K562 (cell line): Measurements from ENCODE around the gene GLI3. TPM values are rescaled to one million over a fixed set of nuclear protein-coding genes. Genes with fewer than 3 reads are reported as not detected.

Experiments used
- ATAC-seq: fragments of 200-7000 bp; cut with Tn5 transposase; 3 replicates; pipeline ENCODE4 v1.9.1; 2020; ENCODE audit warnings: moderate library complexity
- BruUV-seq: library from RNA; stranded (reverse); fragments of 400-500 nt; replicated peaks from 2 replicates; lab custom pipeline; 2021; lab: Mats Ljungman, UMichigan
- CTCF ChIA-PET: fragments of 300-600 bp; formaldehyde crosslinking; extraction: SDS; loops from one replicate; lab custom pipeline; 2021; ENCODE audit warnings: low intra/inter-chr PET ratio; lab: Yijun Ruan, JAX
- POLR2A ChIA-PET: fragments of 300-600, 350-650 bp; sonication (Branson Sonifier 250); formaldehyde crosslinking; extraction: SDS; loops from one replicate; lab custom pipeline; 2021; ENCODE audit warnings: antibody characterized with exemption, inconsistent platforms; lab: Yijun Ruan, JAX
- DNase-seq, 4 experiments: peaks; one replicate each; pipeline versions ENCODE4 v3.0.0 to v3.0.0-alpha.2; 2011 to 2018; ENCODE audit warnings: low spot score in 3 of 4, mixed read lengths in 3 of 4; ENCODE audit errors: extremely low read depth in 1 of 4
- FAIRE-seq: peaks from 2 replicates; lab custom pipeline; 2011; peaks lifted over from hg19 to GRCh38; lab: Jason Lieb, UNC
- H2AFZ ChIP-seq: 2 replicates; pipeline ENCODE4 v1.6.0; 2011; ENCODE audit warnings: low read depth, low read length, control low read depth, inconsistent platforms
- H3K27ac ChIP-seq: fragments of 200-600 bp; 3 replicates; pipeline ENCODE4 v1.8.0; 2011; ENCODE audit warnings: low read depth, mild to moderate bottlenecking, control low read depth, inconsistent platforms, low read length, moderate library complexity, mixed read lengths; ENCODE audit errors: extremely low read depth
- H3K27me3 ChIP-seq, 2 experiments: fragments of 300-600 bp in 1 of 2; 2 replicates in 1 of 2; 3 replicates in 1 of 2; pipeline versions ENCODE4 v1.6.0 to v1.8.0; 2011; ENCODE audit warnings: inconsistent platforms in 2 of 2, low read length in 2 of 2, mild to moderate bottlenecking in 1 of 2, mixed read lengths in 1 of 2, moderate library complexity in 1 of 2; ENCODE audit not compliant: control insufficient read depth in 2 of 2, insufficient read depth in 2 of 2
- H3K36me3 ChIP-seq: fragments of 300-600 bp; 3 replicates; pipeline ENCODE4 v1.8.0; 2011; ENCODE audit warnings: mild to moderate bottlenecking, low read length, inconsistent platforms; ENCODE audit not compliant: control insufficient read depth, insufficient read depth
- H3K4me1 ChIP-seq, 2 experiments: fragments of 200-600 bp in 1 of 2; replicated peaks in 1 of 2; 2 replicates in 1 of 2; 3 replicates in 1 of 2; pipeline versions ENCODE4 v1.5.1 to v1.8.0; 2011; ENCODE audit warnings: inconsistent platforms in 2 of 2, low read length in 2 of 2, mild to moderate bottlenecking in 1 of 2, mixed read lengths in 1 of 2, moderate library complexity in 1 of 2; ENCODE audit not compliant: control insufficient read depth in 2 of 2, insufficient read depth in 2 of 2
- H3K4me2 ChIP-seq: 2 replicates; pipeline ENCODE4 v1.6.1; 2011; ENCODE audit warnings: low read length, control low read depth, inconsistent platforms, mixed read lengths; ENCODE audit not compliant: insufficient read depth
- H3K4me3 ChIP-seq: fragments of 200-600 bp; sonication (generic), shearing (Covaris generic); 2 replicates; pipeline ENCODE4 v1.5.1; 2016; ENCODE audit warnings: control low read depth, inconsistent platforms
- H3K79me2 ChIP-seq: fragments of 200-600 bp; 3 replicates; pipeline ENCODE4 v1.8.0; 2011; ENCODE audit warnings: low read length, inconsistent platforms; ENCODE audit not compliant: control insufficient read depth, insufficient read depth
- H3K9ac ChIP-seq, 2 experiments: 2 replicates each; pipeline versions ENCODE4 v1.6.0 to v1.6.1; 2011; ENCODE audit warnings: low read depth in 2 of 2, low read length in 2 of 2, control low read depth in 1 of 2, inconsistent platforms in 1 of 2, mild to moderate bottlenecking in 1 of 2, mixed read lengths in 1 of 2; ENCODE audit not compliant: insufficient read depth in 1 of 2
- H3K9me1 ChIP-seq: one replicate; pipeline ENCODE4 v1.6.0; 2011; ENCODE audit warnings: inconsistent platforms, mild to moderate bottlenecking, low read length, moderate library complexity; ENCODE audit not compliant: control insufficient read depth, insufficient read depth
- H3K9me3 ChIP-seq: replicated peaks from 2 replicates; pipeline ENCODE4 v1.5.1; 2011; ENCODE audit warnings: low read depth, low read length, inconsistent platforms; ENCODE audit not compliant: control insufficient read depth, insufficient read depth
- H4K20me1 ChIP-seq: replicated peaks from 2 replicates; pipeline ENCODE4 v1.6.1; 2011; ENCODE audit warnings: low read length, inconsistent platforms, mixed read lengths; ENCODE audit not compliant: control insufficient read depth, insufficient read depth
- CBX5 ChIP-seq: IDR thresholded peaks from 2 replicates; pipeline ENCODE4 v1.6.1; 2014; ENCODE audit warnings: low read depth, borderline replicate concordance
- E2F6 ChIP-seq, 2 experiments: IDR thresholded peaks; 2 replicates each; pipeline ENCODE4 v1.6.1; 2011; ENCODE audit warnings: borderline replicate concordance in 1 of 2, control low read depth in 1 of 2, low read depth in 1 of 2, low read length in 1 of 2, mild to moderate bottlenecking in 1 of 2, mixed read lengths in 1 of 2, moderate library complexity in 1 of 2; ENCODE audit not compliant: insufficient read depth in 1 of 2, insufficient read length in 1 of 2, poor library complexity in 1 of 2, severe bottlenecking in 1 of 2; ENCODE audit errors: extremely low read depth in 1 of 2
- FUS ChIP-seq: fragments of 200-400 bp; formaldehyde crosslinking; optimal IDR thresholded peaks from 2 replicates; pipeline ENCODE3; 2017; ENCODE audit warnings: low read depth, low read length
- HDAC8 ChIP-seq: fragments of 450-650 bp; IDR thresholded peaks from 2 replicates; pipeline ENCODE4 v1.6.1; 2016; ENCODE audit warnings: mild to moderate bottlenecking, missing genetic modification characterization, moderate library complexity, missing compliant biosample characterization
- KDM2B ChIP-seq: fragments of 250-450 bp; sonication (Bioruptor Pico); IDR thresholded peaks from 2 replicates; pipeline ENCODE4 v1.8.0; 2021; ENCODE audit warnings: mild to moderate bottlenecking, moderate library complexity
- NFIC ChIP-seq: fragments of 450-650 bp; IDR thresholded peaks from 2 replicates; pipeline ENCODE4 v1.6.1; 2017; ENCODE audit warnings: mild to moderate bottlenecking, inconsistent platforms
- NFIX ChIP-seq: fragments of 250-450 bp; sonication (Bioruptor Pico); IDR thresholded peaks from 2 replicates; pipeline ENCODE4 v1.4.0; 2020; ENCODE audit warnings: low read depth, mild to moderate bottlenecking, moderate library complexity
- POLR2A ChIP-seq: fragments of 450-650 bp; conservative IDR thresholded peaks from 2 replicates; pipeline ENCODE4 v1.6.1; 2016
- SMAD3 ChIP-seq: fragments of 450-650 bp; formaldehyde crosslinking; conservative IDR thresholded peaks from 2 replicates; pipeline ENCODE4 v1.4.0; 2020; ENCODE audit warnings: mild to moderate bottlenecking
- ZFP30 ChIP-seq: fragments of 250-450 bp; sonication (Bioruptor Pico); IDR thresholded peaks from 2 replicates; pipeline ENCODE4 v1.8.0; 2022; ENCODE audit warnings: moderate library complexity, mild to moderate bottlenecking, inconsistent platforms, borderline replicate concordance
- ZNF124 ChIP-seq: sonication (generic); formaldehyde crosslinking; IDR thresholded peaks from 2 replicates; pipeline ENCODE4 v1.8.1; 2022; ENCODE audit warnings: missing genetic modification reagents
- ZNF830 ChIP-seq: fragments of 250-450 bp; sonication (Bioruptor Pico); IDR thresholded peaks from 2 replicates; pipeline ENCODE4 v1.5.0; 2021; ENCODE audit warnings: mild to moderate bottlenecking
- WGBS: fragments of 100-300 bp; shearing (Covaris generic); methylation state at CpG from one replicate; pipeline ENCODE4 v1.1.6; 2016; ENCODE audit warnings: low coverage, mixed read lengths; ENCODE audit not compliant: insufficient coverage; ENCODE audit errors: missing lambda C conversion rate; 5-methylcytosine and 5-hydroxymethylcytosine counted together
- in situ Hi-C: fragments of 300-500 bp; cut with MboI; formaldehyde crosslinking; loops from 4 replicates; pipeline ENCODE4 v1.15.0; 2018; ENCODE audit warnings: inconsistent platforms, mixed read lengths
- intact Hi-C: fragments of 100-400 bp; cut with micrococcal nuclease; formaldehyde crosslinking; loops from 2 replicates; pipeline ENCODE4 v1.14.2; 2022
- polyA plus RNA-seq, 8 experiments: library from polyadenylated mRNA; depleted of rRNA in 4 of 8; stranded (reverse) in 5 of 8; unstranded in 3 of 8; fragments of >200 nt; fragmentation: Nextera tagmentation in 2 of 8; fragmentation: Illumina TruSeq in 1 of 8; extraction: Ambion mirVana in 2 of 8; extraction: Trizol in 1 of 8; gene quantifications; 2 replicates each; pipeline versions ENCODE4 v1.2.1 to v1.2.3, GENCODE V29; 2011 to 2014; ENCODE audit warnings: inconsistent platforms in 1 of 8, missing spikeins in 1 of 8
- total RNA-seq, 7 experiments: library from RNA; depleted of rRNA in 6 of 7; stranded (reverse); fragments of >200 nt in 6 of 7; fragmentation: Illumina TruSeq in 2 of 7; extraction: Trizol in 2 of 7; gene quantifications; 2 replicates each; pipeline versions ENCODE4 v1.2.1 to v1.2.3, GENCODE V29; 2011 to 2021; ENCODE audit warnings: low replicate concordance in 1 of 7

GLI3 gene
- total and polyA plus RNA-seq, 9 of the 15 experiments (the other 6 are each of a cell fraction or from before 2014, with no cell fraction given): 0.01 to 0.18 (median 0.07) TPM; not detected in 6

GRCh38 chr7:42123716-42124115 is 113.3 kb downstream of the GLI3 start:
- Histone ChIP-seq H3K27me3 (peaks cover 0 to 9% of the 10 kb centered on the region in 2 experiments; a peak in 2 of 5 replicates), H3K27ac (no peak overlapping the region), H3K4me3 (no peak overlapping the region), H4K20me1 (no peaks in the 10 kb centered on the region), H3K9ac (no peak overlapping the region), H3K4me1 (no peaks in the 10 kb centered on the region), H3K9me1 (no peaks in the 10 kb centered on the region), H3K79me2 (no peaks in the 10 kb centered on the region), H3K4me2 (no peak overlapping the region), H3K9me3 (no peaks in the 10 kb centered on the region), H2AFZ (no peak overlapping the region), H3K36me3 (no peaks in the 10 kb centered on the region)
- no peak for TF ChIP-seq CBX5
- TF ChIP-seq NFIX: peak; percentile 46; the same call in 1 of the 2 replicates
- TF ChIP-seq NFIC: peak; percentile 85
- no peak for TF ChIP-seq ZFP30
- BruUV-seq: no TSS peak
- intact Hi-C loops (no loop called here), in situ Hi-C loops (no loop called here)
- 0% methylated on average over 6 of the region's 6 CpGs for WGBS
- ATAC-seq (no peak), DNase-seq (no peak), FAIRE-seq (no peak)
- ChIA-PET CTCF (no interaction called here), POLR2A (no interaction called here)

DNA sequence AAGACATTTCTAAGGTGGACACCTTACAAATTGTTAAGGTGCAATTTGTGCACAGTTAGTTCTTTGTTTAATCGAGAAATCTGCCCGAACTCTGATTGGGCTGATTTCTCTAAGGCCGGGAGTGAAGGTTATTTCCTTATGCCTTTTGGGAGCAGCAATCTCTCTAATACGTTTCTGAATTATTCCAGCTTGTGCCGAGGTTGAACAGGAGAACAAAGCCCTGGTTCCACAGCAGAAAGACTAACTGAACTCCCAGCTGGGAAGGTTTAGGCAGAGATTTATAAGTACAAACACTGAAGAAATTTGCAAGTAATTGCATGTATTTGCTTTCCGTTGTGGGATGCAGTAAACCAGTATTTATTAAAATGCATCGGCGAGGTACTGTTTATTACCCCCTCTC is 116.8 kb downstream of the GLI3 start:
- no peak overlapping the region for H3K4me3 ChIP-seq
- ATAC-seq: no peak
- no peaks in the 10 kb centered on the region for H3K36me3 ChIP-seq
- ChIA-PET CTCF (no interaction called here), POLR2A (no interaction called here)
- WGBS: 1% methylated on average over 8 of the region's 8 CpGs
- no peaks in the 10 kb centered on the region for H3K79me2 ChIP-seq
- BruUV-seq: no TSS peak
- FAIRE-seq: no peak
- H3K4me1 ChIP-seq: no peaks in the 10 kb centered on the region
- no peaks in the 10 kb centered on the region for H4K20me1 ChIP-seq
- in situ Hi-C loops: no loop called here
- intact Hi-C loops: no loop called here
- H3K9ac ChIP-seq: no peak overlapping the region
- no peak overlapping the region for H2AFZ ChIP-seq
- TF ChIP-seq SMAD3 (CRISPR knock-in tag) (no peak), E2F6 (IDR thresholded peaks at IDR 0.05; ENCODE audit: borderline replicate concordance in 1 of 2, extremely low read depth in 1 of 2, insufficient read depth in 1 of 2, insufficient read length in 1 of 2, low read depth in 1 of 2, low read length in 1 of 2, poor library complexity in 1 of 2, severe bottlenecking in 1 of 2) (no peak), ZNF830 (no peak), HDAC8 (tag) (no peak), FUS (no peak), KDM2B (CRISPR knock-in tag) (no peak), ZNF124 (CRISPR knock-in tag) (no peak), POLR2A (no peak)
- TF ChIP-seq, all 486 proteins: peak for 0
- no peaks in the 10 kb centered on the region for H3K9me1 ChIP-seq
- no peak overlapping the region for H3K4me2 ChIP-seq
- DNase-seq: no peak
- no peak overlapping the region for H3K27ac ChIP-seq
- peaks cover 0 to 10% of the 10 kb centered on the region in 2 experiments; a peak in 2 of 5 replicates for H3K27me3 ChIP-seq
- H3K9me3 ChIP-seq: no peaks in the 10 kb centered on the region
